H9 (cell line): ENCODE measurements around the gene NOX5. TPM values are rescaled to one million over a fixed set of nuclear protein-coding genes. Genes with fewer than 3 reads are reported as not detected.

ENCODE experiments used
- DNase-seq: peaks from one replicate; pipeline ENCODE4 v3.0.0-alpha.2; 2017
- H2AFZ ChIP-seq: one replicate; pipeline ENCODE4 v1.6.1; 2013; ENCODE audit warnings: mild to moderate bottlenecking, low read length, control low read depth, moderate library complexity
- H2AK5ac ChIP-seq: 2 replicates; pipeline ENCODE4 v1.6.1; 2013; ENCODE audit warnings: low read length, control low read depth, mixed read lengths; ENCODE audit not compliant: insufficient read length
- H2BK120ac ChIP-seq: one replicate; pipeline ENCODE4 v1.6.1; 2013; ENCODE audit warnings: low read depth, mild to moderate bottlenecking, low read length, control low read depth, inconsistent platforms; ENCODE audit not compliant: poor library complexity, severe bottlenecking
- H2BK12ac ChIP-seq: 2 replicates; pipeline ENCODE4 v1.6.1; 2013; ENCODE audit warnings: low read length, control low read depth, mixed read lengths, low read depth; ENCODE audit not compliant: insufficient read length
- H2BK15ac ChIP-seq: 2 replicates; pipeline ENCODE4 v1.6.1; 2013; ENCODE audit warnings: low read depth, low read length, control low read depth
- H2BK20ac ChIP-seq: one replicate; pipeline ENCODE4 v1.6.1; 2013; ENCODE audit warnings: low read depth, mild to moderate bottlenecking, low read length, control low read depth, inconsistent platforms; ENCODE audit not compliant: poor library complexity, severe bottlenecking
- H2BK5ac ChIP-seq: 2 replicates; pipeline ENCODE4 v1.6.1; 2013; ENCODE audit warnings: low read length, control low read depth, mixed read lengths; ENCODE audit not compliant: insufficient read length
- H3K14ac ChIP-seq: 2 replicates; pipeline ENCODE4 v1.6.1; 2013; ENCODE audit warnings: low read length, control low read depth; ENCODE audit not compliant: insufficient read depth
- H3K18ac ChIP-seq: 2 replicates; pipeline ENCODE4 v1.6.1; 2013; ENCODE audit warnings: low read depth, mild to moderate bottlenecking, mixed read lengths, low read length, control low read depth; ENCODE audit not compliant: insufficient read length
- H3K23ac ChIP-seq: 2 replicates; pipeline ENCODE4 v1.6.1; 2013; ENCODE audit warnings: low read length, control low read depth, mixed read lengths, low read depth; ENCODE audit not compliant: insufficient read length
- H3K23me2 ChIP-seq: 2 replicates; pipeline ENCODE4 v1.6.1; 2013; ENCODE audit warnings: low read depth, mild to moderate bottlenecking, mixed read lengths, low read length, control low read depth; ENCODE audit not compliant: insufficient read length, poor library complexity, severe bottlenecking
- H3K27ac ChIP-seq: 2 replicates; pipeline ENCODE4 v1.5.1; 2013; ENCODE audit warnings: low read length, control low read depth, mixed read lengths, low read depth; ENCODE audit not compliant: insufficient read length
- H3K27me3 ChIP-seq: 2 replicates; pipeline ENCODE4 v1.6.1; 2013; ENCODE audit warnings: low read length, control low read depth, inconsistent platforms; ENCODE audit not compliant: insufficient read depth
- H3K4ac ChIP-seq: 2 replicates; pipeline ENCODE4 v1.6.1; 2013; ENCODE audit warnings: low read depth, mild to moderate bottlenecking, control low read depth, inconsistent platforms, low read length, moderate library complexity
- H3K4me1 ChIP-seq: 2 replicates; pipeline ENCODE4 v1.6.1; 2013; ENCODE audit warnings: low read length, control low read depth, inconsistent platforms; ENCODE audit not compliant: insufficient read depth
- H3K4me2 ChIP-seq: 2 replicates; pipeline ENCODE4 v1.6.1; 2013; ENCODE audit warnings: low read length, control low read depth, mixed read lengths; ENCODE audit not compliant: insufficient read length, insufficient read depth
- H3K56ac ChIP-seq: 2 replicates; pipeline ENCODE4 v1.6.1; 2013; ENCODE audit warnings: low read depth, mild to moderate bottlenecking, mixed read lengths, low read length, control low read depth; ENCODE audit not compliant: insufficient read length
- H3K79me1 ChIP-seq: 2 replicates; pipeline ENCODE4 v1.6.1; 2013; ENCODE audit warnings: low read depth, mild to moderate bottlenecking, moderate library complexity, low read length, control low read depth, inconsistent platforms; ENCODE audit not compliant: insufficient read depth, poor library complexity, severe bottlenecking
- H3K79me2 ChIP-seq: 2 replicates; pipeline ENCODE4 v1.6.1; 2013; ENCODE audit warnings: low read length, control low read depth, inconsistent platforms; ENCODE audit not compliant: insufficient read depth
- H3K9ac ChIP-seq: 2 replicates; pipeline ENCODE4 v1.6.1; 2013; ENCODE audit warnings: low read length, control low read depth, mixed read lengths; ENCODE audit not compliant: insufficient read length; ENCODE audit errors: extremely low read depth
- H3K9me3 ChIP-seq: one replicate; pipeline ENCODE4 v1.6.1; 2013; ENCODE audit warnings: low read depth, low read length, inconsistent platforms; ENCODE audit not compliant: control insufficient read depth
- H3T11ph ChIP-seq: one replicate; pipeline ENCODE4 v1.6.1; 2013; ENCODE audit warnings: mild to moderate bottlenecking, low read length, control low read depth, inconsistent platforms
- H4K20me1 ChIP-seq: one replicate; pipeline ENCODE4 v1.6.1; 2013; ENCODE audit not compliant: control insufficient read depth, insufficient read length, insufficient read depth
- H4K5ac ChIP-seq: 2 replicates; pipeline ENCODE4 v1.6.1; 2013; ENCODE audit warnings: low read depth, mild to moderate bottlenecking, mixed read lengths, low read length, control low read depth; ENCODE audit not compliant: insufficient read length
- H4K8ac ChIP-seq: replicated peaks from 2 replicates; pipeline ENCODE4 v1.6.1; 2013; ENCODE audit warnings: low read length, control low read depth, mixed read lengths, low read depth; ENCODE audit not compliant: insufficient read length
- H4K91ac ChIP-seq: 2 replicates; pipeline ENCODE4 v1.6.1; 2013; ENCODE audit warnings: low read depth, mild to moderate bottlenecking, moderate library complexity, mixed read lengths, low read length, control low read depth; ENCODE audit not compliant: insufficient read length
- H3K27ac Mint-ChIP-seq, 3 experiments: 2 replicates in 2 of 3; 3 replicates in 1 of 3; pipeline ENCODE4 v1.8.0; 2020 to 2021; ENCODE audit warnings: mixed read lengths in 3 of 3, mild to moderate bottlenecking in 1 of 3, moderate library complexity in 1 of 3
- H3K27me3 Mint-ChIP-seq: 2 replicates; pipeline ENCODE4 v1.8.0; 2021; ENCODE audit warnings: low read depth, mild to moderate bottlenecking, moderate library complexity, mixed read lengths
- H3K36me3 Mint-ChIP-seq, 3 experiments: 2 replicates in 2 of 3; 3 replicates in 1 of 3; pipeline ENCODE4 v1.8.0; 2020 to 2021; ENCODE audit warnings: low read depth in 3 of 3, mixed read lengths in 3 of 3; ENCODE audit not compliant: insufficient read depth in 1 of 3
- H3K4me1 Mint-ChIP-seq, 2 experiments: 2 replicates each; pipeline ENCODE4 v1.8.0; 2020; ENCODE audit warnings: mixed read lengths in 2 of 2
- H3K4me3 Mint-ChIP-seq, 2 experiments: 2 replicates in 1 of 2; 3 replicates in 1 of 2; pipeline ENCODE4 v1.8.0; 2020 to 2021; ENCODE audit warnings: mild to moderate bottlenecking in 2 of 2, mixed read lengths in 2 of 2, moderate library complexity in 1 of 2
- H3K9me3 Mint-ChIP-seq, 2 experiments: 2 replicates in 1 of 2; 3 replicates in 1 of 2; pipeline ENCODE4 v1.8.0; 2020; ENCODE audit warnings: mild to moderate bottlenecking in 2 of 2, mixed read lengths in 2 of 2, moderate library complexity in 1 of 2
- WGBS: extraction: QIAGEN DNeasy Blood & Tissue Kit; methylation state at CpG from one replicate; pipeline ENCODE4 v1.1.7; 2013; ENCODE audit warnings: missing lambda C conversion rate, low lambda C conversion rate, mixed read lengths; ENCODE audit not compliant: insufficient read length; ENCODE audit errors: extremely low coverage; 5-methylcytosine and 5-hydroxymethylcytosine counted together
- total RNA-seq: library from RNA; stranded (reverse); gene quantifications from 2 replicates; pipeline ENCODE4 v1.2.1, GENCODE V29; 2021
- TF ChIP-seq, protein P1 (sequence below): fragments of 200-600 bp; sonication (generic); conservative IDR thresholded peaks from 3 replicates; pipeline ENCODE4 v1.8.0; 2021; ENCODE audit warnings: antibody characterized with exemption, mild to moderate bottlenecking

The NOX5 gene
- total RNA-seq, 1 experiment from 2014 or later, result 0.04 TPM

DNA sequence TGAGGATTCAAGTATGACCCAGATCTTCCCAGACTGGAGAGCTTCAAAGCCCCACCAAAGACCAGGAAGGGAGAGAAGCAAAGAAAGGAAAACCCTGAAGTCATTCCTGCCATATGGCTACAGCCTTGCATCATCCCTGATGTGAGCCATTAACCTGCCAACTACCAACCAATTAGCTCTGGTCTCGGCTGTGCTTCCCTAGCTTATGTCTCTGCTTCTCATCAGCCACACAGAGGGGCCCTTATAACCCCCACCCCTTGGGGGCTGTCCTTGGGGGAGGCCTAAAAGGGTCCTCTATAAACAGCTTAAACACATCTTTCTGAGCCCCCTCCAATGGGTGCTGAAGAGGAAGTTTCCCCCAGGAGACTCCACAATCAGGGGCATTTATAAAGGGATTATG, 52.8 kb downstream of the NOX5 start:
- Histone ChIP-seq H3K79me1 (no peaks in the 10 kb centered on the region), H3K18ac (no peak overlapping the region), H3K9ac (no peak overlapping the region), H2BK120ac (no peak overlapping the region), H2AFZ (no peak overlapping the region), H4K8ac (no peak overlapping the region), H3T11ph (no peak overlapping the region), H2BK12ac (no peak overlapping the region), H3K23me2 (no peaks in the 10 kb centered on the region), H2BK5ac (no peak overlapping the region), H3K79me2 (no peaks in the 10 kb centered on the region), H4K5ac (no peak overlapping the region), H3K4ac (no peak overlapping the region), H3K56ac (no peak overlapping the region), H4K20me1 (no peaks in the 10 kb centered on the region), H3K4me1 (no peaks in the 10 kb centered on the region; the same call in 1 of the 2 replicates), H4K91ac (no peak overlapping the region), H3K23ac (no peak overlapping the region), H2BK15ac (no peak overlapping the region), H3K27ac (no peak overlapping the region), H2BK20ac (no peak overlapping the region), H3K4me2 (no peak overlapping the region), H3K27me3 (no peaks in the 10 kb centered on the region; the same call in 1 of the 2 replicates), H3K9me3 (no peaks in the 10 kb centered on the region), H2AK5ac (no peak overlapping the region), H3K14ac (no peak overlapping the region)
- peak; percentile 10 for DNase-seq
- Mint-ChIP-seq H3K27ac (no peak overlapping the region), H3K4me3 (no peak overlapping the region), H3K36me3 (peaks cover 2 to 21% (median 4%) of the 10 kb centered on the region in 3 experiments; a peak in 5 of 7 replicates), H3K9me3 (peaks cover 23 to 34% of the 10 kb centered on the region in 2 experiments), H3K4me1 (peaks cover 4 to 11% of the 10 kb centered on the region in 2 experiments), H3K27me3 (peaks cover 32% of the 10 kb centered on the region)
- TF ChIP-seq, protein P1, sequence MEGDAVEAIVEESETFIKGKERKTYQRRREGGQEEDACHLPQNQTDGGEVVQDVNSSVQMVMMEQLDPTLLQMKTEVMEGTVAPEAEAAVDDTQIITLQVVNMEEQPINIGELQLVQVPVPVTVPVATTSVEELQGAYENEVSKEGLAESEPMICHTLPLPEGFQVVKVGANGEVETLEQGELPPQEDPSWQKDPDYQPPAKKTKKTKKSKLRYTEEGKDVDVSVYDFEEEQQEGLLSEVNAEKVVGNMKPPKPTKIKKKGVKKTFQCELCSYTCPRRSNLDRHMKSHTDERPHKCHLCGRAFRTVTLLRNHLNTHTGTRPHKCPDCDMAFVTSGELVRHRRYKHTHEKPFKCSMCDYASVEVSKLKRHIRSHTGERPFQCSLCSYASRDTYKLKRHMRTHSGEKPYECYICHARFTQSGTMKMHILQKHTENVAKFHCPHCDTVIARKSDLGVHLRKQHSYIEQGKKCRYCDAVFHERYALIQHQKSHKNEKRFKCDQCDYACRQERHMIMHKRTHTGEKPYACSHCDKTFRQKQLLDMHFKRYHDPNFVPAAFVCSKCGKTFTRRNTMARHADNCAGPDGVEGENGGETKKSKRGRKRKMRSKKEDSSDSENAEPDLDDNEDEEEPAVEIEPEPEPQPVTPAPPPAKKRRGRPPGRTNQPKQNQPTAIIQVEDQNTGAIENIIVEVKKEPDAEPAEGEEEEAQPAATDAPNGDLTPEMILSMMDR, result no peak
- WGBS, result no CpG with 5 or more reads among the region's 1 CpG
